ENCODE measurements around the gene IST1.

The IST1 gene

GRCh38 chr16:71895679-71896365, 491 bp downstream of the IST1 start:
- TF ChIP-seq TAF1 (IDR thresholded peaks at IDR 0.05; ENCODE audit: low read depth), result peak; percentile 39; the same call in 1 of the 2 replicates
- TF ChIP-seq TCF12 (IDR thresholded peaks at IDR 0.05; ENCODE audit: low read depth), result no peak

- TF ChIP-seq NFIC (IDR thresholded peaks at IDR 0.05) (no peak), USF1 (IDR thresholded peaks at IDR 0.05) (no peak), TCF12 (IDR thresholded peaks at IDR 0.05; ENCODE audit: low read depth) (no peak), MAX (IDR thresholded peaks at IDR 0.05) (no peak), EGR1 (IDR thresholded peaks at IDR 0.05) (no peak), EP300 (IDR thresholded peaks at IDR 0.05; ENCODE audit: borderline replicate concordance) (no peak), TAF1 (IDR thresholded peaks at IDR 0.05; ENCODE audit: low read depth) (no peak), CEBPB (IDR thresholded peaks at IDR 0.05) (no peak), REST (IDR thresholded peaks at IDR 0.05; ENCODE audit: low read depth) (no peak), RAD21 (IDR thresholded peaks at IDR 0.05; ENCODE audit: low read depth) (no peak), TEAD4 (IDR thresholded peaks at IDR 0.05) (no peak), CREB1 (IDR thresholded peaks at IDR 0.05; ENCODE audit: low read depth) (no peak), YY1 (IDR thresholded peaks at IDR 0.05; ENCODE audit: low read depth) (no peak), FOXM1 (IDR thresholded peaks at IDR 0.05; ENCODE audit: borderline replicate concordance, low read depth) (no peak), ZBTB7A (IDR thresholded peaks at IDR 0.05; ENCODE audit: low read depth) (no peak)
Measured at GRCh38 chr16:71896764-71897368, 1.5 kb downstream of the IST1 start.

GRCh38 chr16:71899171-71899570, 3.8 kb downstream of the IST1 start:
- TF ChIP-seq EP300 (IDR thresholded peaks at IDR 0.05; ENCODE audit: borderline replicate concordance) (no peak), EGR1 (IDR thresholded peaks at IDR 0.05) (no peak), MAX (IDR thresholded peaks at IDR 0.05) (no peak), USF1 (IDR thresholded peaks at IDR 0.05) (no peak), NFIC (IDR thresholded peaks at IDR 0.05) (no peak), FOXM1 (IDR thresholded peaks at IDR 0.05; ENCODE audit: borderline replicate concordance, low read depth) (no peak), CREB1 (IDR thresholded peaks at IDR 0.05; ENCODE audit: low read depth) (no peak)

- TF ChIP-seq REST (IDR thresholded peaks at IDR 0.05; ENCODE audit: low read depth), result no peak
- TF ChIP-seq CEBPB (IDR thresholded peaks at IDR 0.05), result no peak
- TF ChIP-seq USF1 (IDR thresholded peaks at IDR 0.05), result no peak
- TF ChIP-seq ZBTB7A (IDR thresholded peaks at IDR 0.05; ENCODE audit: low read depth), result no peak
- TF ChIP-seq EGR1 (IDR thresholded peaks at IDR 0.05), result no peak
- no peak for TF ChIP-seq TAF1 (IDR thresholded peaks at IDR 0.05; ENCODE audit: low read depth)
- no peak for TF ChIP-seq RAD21 (IDR thresholded peaks at IDR 0.05; ENCODE audit: low read depth)
- no peak for TF ChIP-seq NFIC (IDR thresholded peaks at IDR 0.05)
- no peak for TF ChIP-seq FOXM1 (IDR thresholded peaks at IDR 0.05; ENCODE audit: borderline replicate concordance, low read depth)
- no peak for TF ChIP-seq YY1 (IDR thresholded peaks at IDR 0.05; ENCODE audit: low read depth)
- TF ChIP-seq TEAD4 (IDR thresholded peaks at IDR 0.05), result no peak
- TF ChIP-seq MAX (IDR thresholded peaks at IDR 0.05), result no peak
- no peak for TF ChIP-seq EP300 (IDR thresholded peaks at IDR 0.05; ENCODE audit: borderline replicate concordance)
- no peak for TF ChIP-seq CREB1 (IDR thresholded peaks at IDR 0.05; ENCODE audit: low read depth)
- TF ChIP-seq TCF12 (IDR thresholded peaks at IDR 0.05; ENCODE audit: low read depth), result no peak
Measured at GRCh38 chr16:71902656-71903365, 7.5 kb downstream of the IST1 start.

- TF ChIP-seq TEAD4 (IDR thresholded peaks at IDR 0.05), result no peak
- no peak for TF ChIP-seq CEBPB (IDR thresholded peaks at IDR 0.05)
- TF ChIP-seq ZBTB7A (IDR thresholded peaks at IDR 0.05; ENCODE audit: low read depth), result no peak
- TF ChIP-seq FOXM1 (IDR thresholded peaks at IDR 0.05; ENCODE audit: borderline replicate concordance, low read depth), result no peak
- no peak for TF ChIP-seq EGR1 (IDR thresholded peaks at IDR 0.05)
- TF ChIP-seq EP300 (IDR thresholded peaks at IDR 0.05; ENCODE audit: borderline replicate concordance), result no peak
- no peak for TF ChIP-seq MAX (IDR thresholded peaks at IDR 0.05)
- no peak for TF ChIP-seq NFIC (IDR thresholded peaks at IDR 0.05)
- no peak for TF ChIP-seq CREB1 (IDR thresholded peaks at IDR 0.05; ENCODE audit: low read depth)
- TF ChIP-seq RAD21 (IDR thresholded peaks at IDR 0.05; ENCODE audit: low read depth), result no peak
- no peak for TF ChIP-seq TCF12 (IDR thresholded peaks at IDR 0.05; ENCODE audit: low read depth)
Measured at GRCh38 chr16:71903608-71904007, 8.3 kb downstream of the IST1 start.
